Activated T-cell treated with anti-CD3 and anti-CD28 coated beads, Interleukin-2, amount 50 U/mL, for 4 hours (primary cell): ENCODE results near the gene IFRD2. TPM values are rescaled to one million over a fixed set of nuclear protein-coding genes. Genes with fewer than 3 reads are reported as not detected.
A peak's percentile ranks its signal among the peaks of the same experiment; 100 is the strongest.
"Not testable (repeated sequence)": the region's sequence is repeated elsewhere in the genome, so short reads cannot be mapped to it uniquely, and the experiment has no call there.

ENCODE experiments used
- ATAC-seq, 2 donors: fragments of 200-7000 bp; cut with Tn5 transposase; one replicate each; pipeline ENCODE4 v1.10.0; 2021
- DNase-seq: peaks from one replicate; pipeline ENCODE4 v3.0.0-alpha.2; 2020
- H3K27me3 Mint-ChIP-seq: one replicate; pipeline ENCODE4 v1.8.0; 2021; ENCODE audit warnings: low read depth, mixed read lengths
- H3K36me3 Mint-ChIP-seq: one replicate; pipeline ENCODE4 v1.8.0; 2022; ENCODE audit warnings: mixed read lengths; ENCODE audit not compliant: insufficient read depth
- H3K4me1 Mint-ChIP-seq: one replicate; pipeline ENCODE4 v1.8.0; 2021; ENCODE audit warnings: low read depth, mixed read lengths
- H3K4me3 Mint-ChIP-seq: one replicate; pipeline ENCODE4 v1.8.0; 2021; ENCODE audit warnings: mild to moderate bottlenecking, moderate library complexity, mixed read lengths
- H3K9me3 Mint-ChIP-seq: one replicate; pipeline ENCODE4 v1.8.0; 2021; ENCODE audit warnings: mixed read lengths
- total RNA-seq, 3 donors: library from RNA; stranded (reverse); gene quantifications; one replicate each; pipeline ENCODE4 v1.2.1, GENCODE V29; 2021

The IFRD2 gene
- total RNA-seq, 3 donors from 2014 or later: 339 to 366 (median 341) TPM

GRCh38 chr3:50254577-50255250, 37.5 kb downstream of the IFRD2 start:
- Mint-ChIP-seq H3K27me3 (no peaks in the 10 kb centered on the region), H3K36me3 (peaks cover 15% of the 10 kb centered on the region), H3K4me1 (peaks cover 20% of the 10 kb centered on the region), H3K4me3 (no peak overlapping the region), H3K9me3 (no peaks in the 10 kb centered on the region)
- no peak for DNase-seq
- no peak for ATAC-seq

- H3K9me3 Mint-ChIP-seq: no peaks in the 10 kb centered on the region
- H3K4me3 Mint-ChIP-seq: peak overlapping the region; percentile 17
- no peaks in the 10 kb centered on the region for H3K27me3 Mint-ChIP-seq
Measured at GRCh38 chr3:50251220-50251619, 41.0 kb downstream of the IFRD2 start.

GRCh38 chr3:50250514-50250913, 41.7 kb downstream of the IFRD2 start:
- H3K36me3 Mint-ChIP-seq: peaks cover 9% of the 10 kb centered on the region
- H3K9me3 Mint-ChIP-seq: no peaks in the 10 kb centered on the region
- DNase-seq: no peak
- peaks cover 44% of the 10 kb centered on the region for H3K4me1 Mint-ChIP-seq
- no peak for ATAC-seq
- no peaks in the 10 kb centered on the region for H3K27me3 Mint-ChIP-seq
- no peak overlapping the region for H3K4me3 Mint-ChIP-seq

More at GRCh38 chr3:50251220-50251619, 41.0 kb downstream of the IFRD2 start:
- ATAC-seq (peak; percentile 15 to 51), DNase-seq (peak; percentile 40)
- Mint-ChIP-seq H3K36me3 (peaks cover 9% of the 10 kb centered on the region), H3K4me1 (peaks cover 40% of the 10 kb centered on the region)

- DNase-seq: no peak
- peaks cover 54% of the 10 kb centered on the region for H3K4me1 Mint-ChIP-seq
- H3K36me3 Mint-ChIP-seq: peaks cover 9% of the 10 kb centered on the region
- H3K9me3 Mint-ChIP-seq: no peaks in the 10 kb centered on the region
- H3K4me3 Mint-ChIP-seq: no peak overlapping the region
- ATAC-seq: no peak
- H3K27me3 Mint-ChIP-seq: no peaks in the 10 kb centered on the region
Measured at GRCh38 chr3:50249457-50249856, 42.8 kb downstream of the IFRD2 start.

- no peak overlapping the region for H3K4me3 Mint-ChIP-seq
- no peaks in the 10 kb centered on the region for H3K27me3 Mint-ChIP-seq
- no peak for DNase-seq
- no peaks in the 10 kb centered on the region for H3K9me3 Mint-ChIP-seq
- H3K4me1 Mint-ChIP-seq: peaks cover 62% of the 10 kb centered on the region
- ATAC-seq: no peak
- peaks cover 9% of the 10 kb centered on the region for H3K36me3 Mint-ChIP-seq
Measured at GRCh38 chr3:50248387-50248786, 43.8 kb downstream of the IFRD2 start.

- peak overlapping the region; percentile 81 for H3K4me3 Mint-ChIP-seq
- no peaks in the 10 kb centered on the region for H3K27me3 Mint-ChIP-seq
- peaks cover 9% of the 10 kb centered on the region for H3K36me3 Mint-ChIP-seq
- peaks cover 78% of the 10 kb centered on the region for H3K4me1 Mint-ChIP-seq
- H3K9me3 Mint-ChIP-seq: no peaks in the 10 kb centered on the region
- ATAC-seq: peak; percentile 86
- DNase-seq: peak; percentile 76
Measured at GRCh38 chr3:50246517-50246954, 45.7 kb downstream of the IFRD2 start.

- ATAC-seq (peak; percentile 81 to 86), DNase-seq (peak; percentile 96)
- Mint-ChIP-seq H3K4me3 (peak overlapping the region; percentile 81), H3K4me1 (peaks cover 78% of the 10 kb centered on the region), H3K27me3 (no peaks in the 10 kb centered on the region), H3K36me3 (peaks cover 5% of the 10 kb centered on the region), H3K9me3 (no peaks in the 10 kb centered on the region)
Measured at GRCh38 chr3:50245831-50246516, 46.3 kb downstream of the IFRD2 start.

- Mint-ChIP-seq H3K36me3 (peaks cover 4% of the 10 kb centered on the region), H3K4me3 (peak overlapping the region; percentile 21), H3K9me3 (no peaks in the 10 kb centered on the region), H3K27me3 (no peaks in the 10 kb centered on the region), H3K4me1 (peaks cover 79% of the 10 kb centered on the region)
- ATAC-seq (no peak), DNase-seq (no peak)
Measured at GRCh38 chr3:50245251-50245745, 46.9 kb downstream of the IFRD2 start.

GRCh38 chr3:50244813-50245212, 47.4 kb downstream of the IFRD2 start:
- H3K9me3 Mint-ChIP-seq, DNase-seq, H3K36me3 Mint-ChIP-seq, H3K27me3 Mint-ChIP-seq, ATAC-seq: not testable (repeated sequence)
- Mint-ChIP-seq H3K4me1 (peaks cover 79% of the 10 kb centered on the region), H3K4me3 (peak overlapping the region; percentile 21)

- Mint-ChIP-seq H3K4me1 (peaks cover 85% of the 10 kb centered on the region), H3K36me3 (peaks cover 2% of the 10 kb centered on the region), H3K4me3 (peak overlapping the region; percentile 9), H3K27me3 (no peaks in the 10 kb centered on the region), H3K9me3 (no peaks in the 10 kb centered on the region)
- ATAC-seq: no peak
- DNase-seq: no peak
Measured at GRCh38 chr3:50243543-50243895, 48.7 kb downstream of the IFRD2 start.

- Mint-ChIP-seq H3K27me3 (no peaks in the 10 kb centered on the region), H3K4me3 (peak overlapping the region; percentile 71), H3K4me1 (peaks cover 86% of the 10 kb centered on the region), H3K9me3 (no peaks in the 10 kb centered on the region), H3K36me3 (no peaks in the 10 kb centered on the region)
- ATAC-seq (peak in 1 of 2 donors; percentile 6), DNase-seq (peak; percentile 32)
Measured at GRCh38 chr3:50242851-50243542, 49.2 kb downstream of the IFRD2 start.

- H3K4me3 Mint-ChIP-seq: peak overlapping the region; percentile 71
Measured at GRCh38 chr3:50242381-50242770, 49.9 kb downstream of the IFRD2 start.

GRCh38 chr3:50241713-50242380, 50.4 kb downstream of the IFRD2 start:
- DNase-seq: no peak
- Mint-ChIP-seq H3K27me3 (no peaks in the 10 kb centered on the region), H3K4me1 (peaks cover 80% of the 10 kb centered on the region)

More at GRCh38 chr3:50242381-50242770, 49.9 kb downstream of the IFRD2 start:
- no peaks in the 10 kb centered on the region for H3K27me3 Mint-ChIP-seq
- ATAC-seq (no peak), DNase-seq (no peak)
- no peaks in the 10 kb centered on the region for H3K9me3 Mint-ChIP-seq
- no peaks in the 10 kb centered on the region for H3K36me3 Mint-ChIP-seq
- H3K4me1 Mint-ChIP-seq: peaks cover 85% of the 10 kb centered on the region

GRCh38 chr3:50241163-50241562, 51.1 kb downstream of the IFRD2 start:
- no peaks in the 10 kb centered on the region for H3K9me3 Mint-ChIP-seq
- DNase-seq: no peak
- peaks cover 73% of the 10 kb centered on the region for H3K4me1 Mint-ChIP-seq
- no peak for ATAC-seq
- no peaks in the 10 kb centered on the region for H3K27me3 Mint-ChIP-seq
- H3K4me3 Mint-ChIP-seq: no peak overlapping the region
- no peaks in the 10 kb centered on the region for H3K36me3 Mint-ChIP-seq

More at GRCh38 chr3:50241713-50242380, 50.4 kb downstream of the IFRD2 start:
- Mint-ChIP-seq H3K9me3 (no peaks in the 10 kb centered on the region), H3K4me3 (peak overlapping the region; percentile 7), H3K36me3 (no peaks in the 10 kb centered on the region)
- ATAC-seq: no peak
